Osteocyte (in vitro differentiated cells): ENCODE data around the gene SERINC5. TPM values are rescaled to one million over a fixed set of nuclear protein-coding genes. Genes with fewer than 3 reads are reported as not detected.
"Not testable (repeated sequence)": the region's sequence is repeated elsewhere in the genome, so short reads cannot be mapped to it uniquely, and the experiment has no call there.

Experiments used
- DNase-seq: peaks from one replicate; pipeline ENCODE4 v3.0.0; 2021; ENCODE audit warnings: mixed read lengths; ENCODE audit not compliant: unreplicated experiment; ENCODE audit errors: extremely low spot score
- H3K27ac Mint-ChIP-seq: one replicate; pipeline ENCODE4 v1.8.0; 2021; ENCODE audit warnings: mild to moderate bottlenecking, mixed read lengths; ENCODE audit not compliant: unreplicated experiment
- H3K27me3 Mint-ChIP-seq: one replicate; pipeline ENCODE4 v1.8.0; 2021; ENCODE audit warnings: mixed read lengths; ENCODE audit not compliant: unreplicated experiment
- H3K36me3 Mint-ChIP-seq: one replicate; pipeline ENCODE4 v1.8.0; 2021; ENCODE audit warnings: mixed read lengths; ENCODE audit not compliant: unreplicated experiment
- H3K4me1 Mint-ChIP-seq: one replicate; pipeline ENCODE4 v1.8.0; 2021; ENCODE audit warnings: mixed read lengths; ENCODE audit not compliant: unreplicated experiment
- H3K4me3 Mint-ChIP-seq: one replicate; pipeline ENCODE4 v1.8.0; 2021; ENCODE audit warnings: mild to moderate bottlenecking, moderate library complexity, mixed read lengths; ENCODE audit not compliant: unreplicated experiment
- H3K9me3 Mint-ChIP-seq: one replicate; pipeline ENCODE4 v1.8.0; 2021; ENCODE audit warnings: mixed read lengths; ENCODE audit not compliant: unreplicated experiment
- total RNA-seq: library from RNA; stranded (reverse); gene quantifications from 2 replicates; pipeline ENCODE4 v1.2.1, GENCODE V29; 2021
- TF ChIP-seq, protein P1 (sequence below): fragments of 200-600 bp; sonication (generic); IDR thresholded peaks from 2 replicates; pipeline ENCODE4 v1.5.0; 2021; ENCODE audit warnings: antibody characterized with exemption, mild to moderate bottlenecking, moderate library complexity

Gene SERINC5
- total RNA-seq, 1 donor from 2014 or later = 43.2 TPM

DNA sequence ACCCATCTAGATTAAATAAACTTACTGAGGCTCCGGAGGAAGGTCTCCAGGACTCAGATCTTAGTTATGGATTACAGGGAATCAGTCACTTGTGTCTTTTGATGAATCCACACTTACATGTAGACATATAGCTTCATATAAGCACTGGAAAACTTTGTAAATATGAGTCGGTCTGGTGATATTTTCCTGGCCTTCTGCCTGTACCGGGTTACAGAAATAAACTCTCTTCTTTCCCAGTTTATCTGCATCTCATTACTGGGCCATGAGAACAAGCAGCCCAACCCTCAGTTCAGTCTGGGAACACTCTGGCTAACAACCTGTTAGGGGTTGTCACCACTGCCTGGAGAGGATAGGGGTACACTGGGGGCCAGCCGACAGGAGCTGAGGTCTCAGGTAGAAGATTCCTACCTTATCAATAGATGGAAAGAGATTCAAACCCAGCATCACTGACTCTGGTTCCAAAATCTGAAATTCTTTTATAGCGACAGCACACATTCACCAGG is 161.6 kb downstream of the SERINC5 start:
- Mint-ChIP-seq H3K9me3 (no peaks in the 10 kb centered on the region), H3K27ac (no peak overlapping the region), H3K27me3 (peaks cover 7% of the 10 kb centered on the region), H3K36me3 (no peaks in the 10 kb centered on the region), H3K4me1 (peaks cover 11% of the 10 kb centered on the region), H3K4me3 (no peak overlapping the region)
- TF ChIP-seq, protein P1, sequence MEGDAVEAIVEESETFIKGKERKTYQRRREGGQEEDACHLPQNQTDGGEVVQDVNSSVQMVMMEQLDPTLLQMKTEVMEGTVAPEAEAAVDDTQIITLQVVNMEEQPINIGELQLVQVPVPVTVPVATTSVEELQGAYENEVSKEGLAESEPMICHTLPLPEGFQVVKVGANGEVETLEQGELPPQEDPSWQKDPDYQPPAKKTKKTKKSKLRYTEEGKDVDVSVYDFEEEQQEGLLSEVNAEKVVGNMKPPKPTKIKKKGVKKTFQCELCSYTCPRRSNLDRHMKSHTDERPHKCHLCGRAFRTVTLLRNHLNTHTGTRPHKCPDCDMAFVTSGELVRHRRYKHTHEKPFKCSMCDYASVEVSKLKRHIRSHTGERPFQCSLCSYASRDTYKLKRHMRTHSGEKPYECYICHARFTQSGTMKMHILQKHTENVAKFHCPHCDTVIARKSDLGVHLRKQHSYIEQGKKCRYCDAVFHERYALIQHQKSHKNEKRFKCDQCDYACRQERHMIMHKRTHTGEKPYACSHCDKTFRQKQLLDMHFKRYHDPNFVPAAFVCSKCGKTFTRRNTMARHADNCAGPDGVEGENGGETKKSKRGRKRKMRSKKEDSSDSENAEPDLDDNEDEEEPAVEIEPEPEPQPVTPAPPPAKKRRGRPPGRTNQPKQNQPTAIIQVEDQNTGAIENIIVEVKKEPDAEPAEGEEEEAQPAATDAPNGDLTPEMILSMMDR = no peak
- no peak for DNase-seq

DNA sequence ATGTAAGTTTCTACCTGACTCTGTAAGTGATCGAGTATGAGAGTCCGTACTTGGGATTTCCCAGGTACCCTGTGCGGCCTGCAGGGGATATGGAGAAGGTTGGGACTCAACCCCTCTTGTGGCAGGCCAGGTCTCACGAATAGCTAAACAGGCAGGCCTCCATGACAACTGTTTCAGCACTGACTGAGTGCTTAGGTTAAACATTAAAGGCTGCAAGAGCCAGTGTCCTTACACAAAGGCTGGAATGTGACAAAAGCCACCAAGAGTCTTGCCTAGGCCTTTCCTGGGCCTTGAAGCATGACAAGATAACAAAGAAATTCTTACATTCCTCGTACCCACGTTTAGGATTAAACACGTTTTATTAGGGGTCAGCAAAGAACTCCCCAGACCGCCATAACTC is 162.1 kb downstream of the SERINC5 start:
- TF ChIP-seq, protein P1 = no peak
- DNase-seq = no peak
- no peak overlapping the region for H3K4me3 Mint-ChIP-seq
- H3K27ac Mint-ChIP-seq = no peak overlapping the region
- peaks cover 10% of the 10 kb centered on the region for H3K27me3 Mint-ChIP-seq
- peaks cover 11% of the 10 kb centered on the region for H3K4me1 Mint-ChIP-seq
- H3K9me3 Mint-ChIP-seq = no peaks in the 10 kb centered on the region
- no peaks in the 10 kb centered on the region for H3K36me3 Mint-ChIP-seq

DNA sequence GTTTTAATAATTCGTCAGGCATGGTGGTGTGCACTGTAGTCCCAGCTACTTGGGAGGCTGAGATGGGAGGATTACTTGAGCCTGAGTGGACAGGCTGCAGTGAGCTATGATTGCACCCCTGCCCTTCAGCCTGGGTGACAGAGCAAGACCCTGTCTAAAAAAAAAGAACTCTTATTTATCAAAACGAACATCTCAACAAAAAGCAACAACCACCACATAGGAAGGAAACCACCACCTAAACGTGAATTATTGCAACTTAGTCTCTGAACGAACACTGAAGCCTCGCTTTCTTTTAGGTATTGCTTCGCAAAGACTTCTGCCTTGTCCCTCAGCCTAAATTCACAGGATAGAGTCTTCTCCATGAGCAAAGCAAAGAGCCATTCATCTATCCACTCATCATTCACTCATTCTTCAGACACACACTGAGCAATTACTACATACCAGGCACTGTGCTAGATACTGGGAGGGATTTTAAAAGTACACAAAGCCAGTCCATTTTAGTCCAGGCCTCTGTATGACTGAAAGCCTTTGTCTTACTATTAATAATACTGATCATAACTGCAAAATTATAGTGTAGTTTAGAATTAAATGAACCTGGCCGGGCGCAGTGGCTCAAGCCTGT is 163.3 kb downstream of the SERINC5 start:
- H3K27me3 Mint-ChIP-seq = peaks cover 13% of the 10 kb centered on the region
- TF ChIP-seq, protein P1 = no peak
- no peaks in the 10 kb centered on the region for H3K9me3 Mint-ChIP-seq
- no peak for DNase-seq
- no peak overlapping the region for H3K4me3 Mint-ChIP-seq
- H3K27ac Mint-ChIP-seq = no peak overlapping the region
- no peaks in the 10 kb centered on the region for H3K36me3 Mint-ChIP-seq
- peaks cover 11% of the 10 kb centered on the region for H3K4me1 Mint-ChIP-seq

DNA sequence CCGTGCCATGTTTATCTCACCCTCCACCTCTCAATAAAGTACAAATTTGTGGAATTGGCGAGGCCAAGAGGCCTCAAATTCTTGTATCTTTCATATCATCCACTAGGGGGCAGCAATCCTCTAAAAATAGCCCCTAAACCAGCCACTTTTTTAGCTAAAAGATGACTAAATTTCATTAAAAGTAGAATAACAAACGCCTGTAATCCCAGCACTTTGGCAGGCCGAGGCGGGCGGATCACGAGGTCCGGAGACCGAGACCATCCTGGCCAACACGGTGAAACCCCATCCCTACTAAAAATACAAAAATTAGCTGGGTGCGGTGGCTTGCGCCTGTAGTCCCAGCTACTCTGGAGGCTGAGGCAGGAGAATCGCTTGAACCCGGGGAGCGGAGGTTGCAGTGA is 164.1 kb downstream of the SERINC5 start:
- not testable (repeated sequence) for DNase-seq, H3K4me3 Mint-ChIP-seq, H3K36me3 Mint-ChIP-seq, H3K27ac Mint-ChIP-seq, H3K9me3 Mint-ChIP-seq
- TF ChIP-seq, protein P1 = peak; percentile 84
- Mint-ChIP-seq H3K27me3 (peaks cover 17% of the 10 kb centered on the region), H3K4me1 (peaks cover 11% of the 10 kb centered on the region)

DNA sequence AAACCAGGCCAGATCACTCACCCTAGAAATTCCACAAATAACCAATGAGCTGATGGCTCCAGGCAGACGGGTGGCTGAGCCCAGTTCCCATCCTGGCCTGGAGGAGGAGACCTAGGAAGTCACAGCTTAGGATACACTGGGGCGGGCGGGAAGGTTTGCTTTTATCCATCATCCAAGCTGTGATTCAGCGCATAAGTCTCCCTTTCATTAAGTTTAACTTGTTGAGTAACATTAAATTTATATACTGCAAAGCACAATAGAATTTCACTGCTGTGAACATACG is 165.0 kb downstream of the SERINC5 start:
- Mint-ChIP-seq H3K36me3 (no peaks in the 10 kb centered on the region), H3K27me3 (peaks cover 26% of the 10 kb centered on the region), H3K4me1 (peaks cover 11% of the 10 kb centered on the region), H3K9me3 (no peaks in the 10 kb centered on the region), H3K4me3 (no peak overlapping the region), H3K27ac (no peak overlapping the region)
- DNase-seq = no peak
- TF ChIP-seq, protein P1 = no peak
